SIG-M5 (cell line): ENCODE measurements around the gene CLSTN2.

Experiments used
- DNase-seq: peaks from one replicate; lab custom pipeline; 2025; lab: John Stamatoyannopoulos, UW

CLSTN2 gene

GRCh38 chr3:139944256-139944910 is 9.4 kb downstream of the CLSTN2 start:
- no peak for DNase-seq

DNA sequence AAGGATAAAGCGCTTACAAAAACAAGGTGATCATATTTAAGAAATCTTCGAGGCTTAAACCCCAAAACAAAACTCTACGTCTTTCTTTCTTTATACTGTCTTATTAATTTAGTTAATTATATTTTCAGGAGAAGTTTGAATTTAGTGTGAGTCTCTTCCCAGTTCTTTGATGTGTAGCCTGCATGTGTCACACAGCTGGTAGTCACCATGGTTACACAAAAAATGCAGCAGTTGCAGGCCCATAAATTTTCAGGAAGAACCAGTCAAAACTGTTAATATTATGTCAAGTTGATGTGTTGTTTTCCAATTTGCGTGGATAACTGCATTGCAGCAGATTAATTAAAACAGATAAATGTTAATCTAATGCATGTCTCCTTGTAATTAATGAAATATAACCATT is 10.4 kb downstream of the CLSTN2 start:
- DNase-seq = no peak

DNA sequence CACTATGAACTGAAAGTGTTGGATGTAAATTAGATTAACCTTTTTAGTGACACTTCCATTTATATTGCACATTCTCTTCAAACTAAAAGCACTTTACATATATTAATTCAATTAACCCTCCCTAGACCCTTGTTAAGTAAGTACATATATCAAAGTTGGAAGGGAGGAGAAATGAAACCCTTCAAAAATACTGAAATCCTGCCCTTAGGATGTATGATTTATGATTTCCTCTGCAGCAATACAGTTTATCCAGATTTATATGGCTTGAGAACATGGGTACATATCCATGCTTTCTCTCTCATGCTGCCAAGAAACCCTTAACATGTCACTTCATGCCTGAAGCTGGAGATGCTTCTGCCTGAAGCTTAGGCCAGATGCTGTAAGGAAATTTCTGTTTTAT is 11.0 kb downstream of the CLSTN2 start:
- DNase-seq = no peak

DNA sequence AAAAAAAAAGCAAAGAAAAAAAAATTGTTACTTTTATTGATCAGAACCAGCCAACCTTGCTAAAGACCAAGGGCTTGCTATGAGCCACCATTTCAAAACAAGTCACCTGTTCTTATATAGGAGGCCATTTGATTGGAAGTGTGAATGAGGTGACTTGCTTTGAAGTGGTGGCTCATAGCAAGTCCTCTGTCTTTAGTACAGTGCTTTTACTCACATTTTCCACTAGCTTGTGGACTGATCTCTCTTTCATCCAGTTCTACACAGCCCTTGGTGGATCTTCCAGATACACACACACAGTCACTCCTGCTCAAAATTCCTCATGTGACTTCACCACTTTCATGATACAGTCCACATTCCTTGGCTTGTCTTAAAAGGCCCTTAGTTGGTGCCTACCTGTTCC is 13.5 kb downstream of the CLSTN2 start:
- DNase-seq = no peak

- no peak for DNase-seq
Measured at GRCh38 chr3:139948898-139949297, 13.9 kb downstream of the CLSTN2 start.

DNA sequence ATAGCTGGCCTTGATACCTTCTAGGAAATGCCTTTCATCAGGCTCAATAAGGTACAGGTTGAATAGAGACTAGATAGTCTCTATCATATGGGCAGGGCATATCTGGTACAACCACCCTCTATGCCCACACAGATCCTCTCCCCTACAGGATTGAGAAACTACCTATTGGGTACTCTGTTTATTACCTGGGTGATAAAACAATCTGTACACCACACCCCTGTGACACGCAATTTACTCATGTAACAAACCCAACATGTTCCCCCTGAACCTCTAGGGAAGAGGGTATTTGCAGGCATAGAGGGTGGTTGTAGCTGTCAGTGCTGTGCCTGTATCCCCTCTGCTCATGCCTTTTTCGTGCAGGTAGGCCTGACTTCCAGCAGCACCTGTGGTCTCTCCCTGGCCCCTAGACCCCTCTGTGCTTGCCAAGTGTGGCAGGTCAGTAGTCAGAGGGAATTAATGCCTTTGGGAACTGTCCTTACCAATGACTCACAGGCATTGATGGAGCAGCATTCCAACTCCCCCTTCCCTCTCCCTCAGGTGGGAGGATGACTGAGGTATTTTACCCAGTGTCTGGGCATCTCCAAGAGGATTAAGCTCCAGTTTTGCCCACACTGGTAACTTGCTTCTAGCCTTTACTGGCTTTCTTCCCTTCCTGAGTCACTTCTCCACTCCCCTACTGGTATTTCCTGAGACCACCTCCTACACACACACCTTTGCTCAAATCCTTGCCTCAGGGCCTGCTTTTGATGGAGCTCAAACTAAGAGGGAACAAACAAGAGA is 18.3 kb downstream of the CLSTN2 start:
- DNase-seq = no peak

GRCh38 chr3:139954146-139954860 is 19.3 kb downstream of the CLSTN2 start:
- DNase-seq = no peak

GRCh38 chr3:139957844-139958243 is 22.9 kb downstream of the CLSTN2 start:
- no peak for DNase-seq

- no peak for DNase-seq
Measured at GRCh38 chr3:139969386-139969785, 34.4 kb downstream of the CLSTN2 start.

- no peak for DNase-seq
Measured at GRCh38 chr3:139970526-139970925, 35.5 kb downstream of the CLSTN2 start.

DNA sequence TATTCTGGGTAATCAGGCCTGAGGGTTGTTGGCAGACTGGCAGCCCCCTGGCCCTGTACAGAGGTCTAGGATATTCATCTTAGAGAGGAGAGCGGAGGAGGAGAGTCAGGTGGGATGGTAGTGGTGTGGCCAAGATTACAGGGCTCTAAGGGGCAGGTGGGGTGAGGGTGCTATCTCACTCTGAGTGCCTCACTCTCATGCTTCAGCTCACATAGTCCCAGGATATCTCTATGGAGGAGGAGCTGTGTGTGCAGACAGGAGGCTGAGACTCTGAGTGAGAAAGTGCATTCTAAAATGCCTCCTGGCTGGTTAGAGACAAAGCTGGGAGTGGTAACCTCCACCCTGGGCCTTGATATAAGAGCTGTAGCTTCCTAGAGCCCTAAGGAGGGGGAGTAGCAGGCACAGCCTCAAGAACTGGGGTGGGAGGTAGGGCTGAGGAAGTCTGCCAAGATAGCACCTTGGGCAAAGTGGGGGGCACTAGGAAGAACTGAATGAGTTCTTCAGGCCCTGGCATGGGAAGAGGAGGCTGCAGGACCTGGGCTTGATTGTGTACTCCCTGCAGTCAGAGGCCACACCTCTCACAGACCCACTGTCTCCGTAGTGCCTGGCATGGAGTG is 39.9 kb downstream of the CLSTN2 start:
- no peak for DNase-seq

DNA sequence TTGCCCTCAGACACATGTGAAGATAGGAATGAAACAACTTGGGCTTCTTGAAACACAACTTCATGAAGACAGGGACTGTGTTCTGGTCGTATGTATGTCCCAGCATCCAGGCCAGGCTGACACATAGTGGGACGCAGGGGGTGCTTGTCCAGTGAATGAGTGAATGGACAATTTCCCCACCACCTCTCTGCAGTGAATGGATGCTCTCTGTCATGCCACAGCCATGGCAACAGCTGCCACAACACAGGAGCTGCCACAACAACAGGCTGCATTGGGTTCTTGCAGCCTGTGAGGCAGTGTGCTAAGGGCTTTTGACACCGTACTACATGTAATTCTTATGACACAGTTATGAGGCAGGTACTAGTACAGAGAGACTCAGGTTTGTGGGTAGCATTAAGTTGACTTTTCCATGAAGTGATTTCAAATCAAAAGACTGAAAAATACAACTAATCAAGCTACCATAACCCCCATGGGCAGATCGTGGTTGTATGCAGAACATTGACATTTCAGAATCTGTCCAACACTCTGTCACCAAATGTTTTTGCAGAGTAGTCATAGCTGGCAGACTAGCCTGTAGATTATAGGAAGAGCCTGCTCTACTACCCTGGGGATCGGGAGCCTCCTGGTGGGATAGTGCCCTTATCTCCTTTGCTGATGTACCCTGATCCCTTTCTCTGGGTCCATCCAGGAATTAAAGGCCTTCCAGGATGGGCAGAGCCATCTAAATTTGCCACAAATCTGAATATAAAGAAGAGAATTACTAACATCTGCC is 40.8 kb downstream of the CLSTN2 start:
- DNase-seq = no peak

DNA sequence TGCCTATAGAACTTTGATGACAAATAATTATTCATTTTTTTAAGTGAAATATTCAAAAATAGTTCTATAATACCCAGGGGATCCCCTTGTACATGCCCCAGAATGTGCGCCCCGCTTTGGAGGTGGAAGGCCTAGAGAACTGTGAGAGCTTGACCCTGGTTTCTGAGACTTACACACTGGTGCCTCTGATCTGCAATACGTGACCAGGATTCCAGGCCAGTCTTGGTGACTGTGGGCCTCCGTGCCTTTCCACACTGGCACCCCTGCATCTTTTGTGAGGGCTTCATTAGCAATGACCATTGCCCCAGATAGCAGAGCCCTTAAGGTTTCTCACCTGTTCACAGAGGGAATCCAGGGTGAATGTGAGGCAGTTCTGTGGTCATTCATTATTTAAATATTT is 44.0 kb downstream of the CLSTN2 start:
- DNase-seq = no peak

DNA sequence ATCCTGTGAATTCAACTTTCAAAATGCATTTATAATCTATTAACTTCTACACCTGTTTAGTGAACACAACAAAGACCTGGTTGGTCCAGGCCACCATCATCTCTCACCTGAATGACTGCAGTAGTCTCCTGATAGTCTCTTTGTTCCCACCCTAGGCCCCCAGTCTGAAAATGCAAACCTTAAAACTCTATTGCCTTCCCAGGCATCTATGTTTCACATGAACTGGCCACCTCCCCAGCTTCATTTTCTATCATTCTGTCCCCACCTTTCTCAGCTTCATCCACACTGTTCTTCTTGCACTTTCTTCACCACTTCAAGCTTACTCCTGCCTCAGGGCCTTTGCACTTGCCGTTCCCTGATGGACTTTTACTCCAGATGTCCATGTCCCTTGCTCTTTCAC is 45.0 kb downstream of the CLSTN2 start:
- DNase-seq = no peak

DNA sequence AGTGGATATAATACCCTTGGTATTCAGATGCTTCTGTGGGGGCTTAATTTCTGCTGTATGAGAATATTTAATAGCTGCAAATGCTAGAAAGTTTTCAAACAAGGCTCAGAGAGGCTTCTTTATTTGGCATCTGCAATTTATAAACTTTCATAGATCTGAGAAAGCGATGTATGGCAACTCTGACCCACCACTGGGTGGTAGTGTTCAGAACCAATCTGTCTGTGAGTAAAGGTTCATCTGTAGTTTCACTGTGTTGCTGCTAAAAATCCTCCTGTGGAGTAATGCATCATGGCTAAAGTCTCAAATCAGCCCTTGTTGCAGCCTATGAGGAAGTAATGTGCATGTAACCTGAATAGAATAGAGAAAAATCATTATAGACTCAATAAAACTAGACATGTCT is 47.4 kb downstream of the CLSTN2 start:
- no peak for DNase-seq

DNA sequence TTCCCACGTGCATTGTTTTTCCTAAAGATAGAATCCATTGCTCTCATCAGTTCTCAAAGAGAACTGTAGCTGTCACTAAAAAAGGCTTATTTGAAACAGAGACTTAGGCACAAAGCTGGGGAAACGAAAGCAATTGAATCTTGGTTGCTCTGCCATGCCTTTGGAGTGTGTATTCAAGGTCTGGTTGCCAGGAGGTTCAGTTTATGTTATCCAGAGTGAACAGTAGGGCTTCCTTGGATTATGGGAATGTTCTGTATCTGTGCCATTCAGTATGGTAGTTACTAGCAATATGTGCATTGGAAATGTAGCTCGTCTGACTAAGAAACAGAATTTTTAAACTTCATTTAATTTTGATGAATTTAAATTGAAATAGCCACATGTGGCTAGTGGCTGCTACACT is 50.6 kb downstream of the CLSTN2 start:
- no peak for DNase-seq

- DNase-seq = no peak
Measured at GRCh38 chr3:139987908-139988307, 52.9 kb downstream of the CLSTN2 start.

DNA sequence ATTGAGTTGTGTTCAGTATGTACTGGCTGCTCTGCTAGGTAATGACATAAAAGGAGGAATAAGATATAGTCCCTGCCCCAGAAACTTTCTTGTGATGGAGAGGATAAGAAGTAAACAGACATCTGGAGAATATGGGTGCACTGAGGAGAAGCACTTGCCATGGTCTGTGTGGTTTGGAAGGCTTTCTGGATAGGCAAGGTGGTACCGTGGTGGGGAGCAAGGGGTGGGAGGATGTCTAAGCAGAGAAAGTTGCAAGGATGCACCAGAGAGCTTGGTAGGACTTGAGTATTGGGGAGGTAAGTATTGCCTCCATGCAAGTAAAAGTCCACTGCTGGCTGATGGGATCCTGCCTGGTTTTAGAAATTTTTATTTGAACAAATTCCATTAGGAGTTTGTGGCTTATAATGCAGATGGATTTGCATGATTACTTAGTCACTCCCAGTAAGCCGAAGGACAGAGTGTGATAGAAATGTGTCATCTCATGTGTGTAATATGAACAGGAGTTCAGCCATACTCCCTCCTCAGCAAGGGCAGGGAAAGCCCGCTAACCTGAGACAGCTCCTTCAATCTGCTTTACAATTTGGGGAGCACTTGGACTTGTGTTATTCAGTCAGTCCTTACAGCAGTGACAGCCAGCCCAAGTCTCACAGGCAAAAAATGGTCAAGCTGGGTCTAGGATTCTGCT is 53.6 kb downstream of the CLSTN2 start:
- no peak for DNase-seq

GRCh38 chr3:139994891-139995290 is 59.9 kb downstream of the CLSTN2 start:
- DNase-seq = no peak

GRCh38 chr3:140004271-140004670 is 69.3 kb downstream of the CLSTN2 start:
- no peak for DNase-seq

GRCh38 chr3:140006331-140006730 is 71.3 kb downstream of the CLSTN2 start:
- DNase-seq = no peak
